Breast epithelium (tissue), 3 donors: ENCODE data around the gene MTF2.

ENCODE experiments used
- POLR2A ChIP-seq: fragments of 450-650 bp; IDR thresholded peaks from one replicate; pipeline ENCODE4 v1.6.1; 2016; ENCODE audit warnings: antibody characterized with exemption, mild to moderate bottlenecking, moderate library complexity
- POLR2AphosphoS5 ChIP-seq, 3 donors: sonication (generic); formaldehyde crosslinking; IDR thresholded peaks; one replicate each; pipeline ENCODE4 v1.6.1; 2017; ENCODE audit warnings: antibody characterized with exemption in 3 of 3
- TF ChIP-seq, protein P1 (sequence below), 3 donors: fragments of 450-650 bp; IDR thresholded peaks; one replicate each; pipeline ENCODE4 v1.5.1; 2016 to 2017; ENCODE audit warnings: antibody characterized with exemption in 3 of 3, mild to moderate bottlenecking in 3 of 3, moderate library complexity in 3 of 3

DNA sequence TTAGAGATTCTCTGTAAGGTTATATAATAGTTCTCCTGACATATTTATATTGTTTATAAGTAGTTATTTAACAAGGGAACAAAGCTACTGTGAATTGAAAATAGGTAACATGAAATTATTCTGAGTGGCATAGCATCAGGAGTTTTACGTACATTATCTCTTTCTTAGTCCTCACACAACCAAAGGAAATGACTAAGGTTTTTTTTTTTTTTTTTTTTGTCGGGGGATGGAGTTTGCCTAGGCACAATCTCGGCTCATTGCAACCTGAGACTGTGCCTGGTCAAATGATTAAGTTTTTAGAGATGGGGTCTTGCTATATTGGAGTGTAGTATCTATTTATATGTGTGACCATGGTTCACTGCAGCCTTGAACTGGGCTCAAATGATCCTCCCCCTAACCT is 76.3 kb downstream of the MTF2 start:
- TF ChIP-seq, protein P1, sequence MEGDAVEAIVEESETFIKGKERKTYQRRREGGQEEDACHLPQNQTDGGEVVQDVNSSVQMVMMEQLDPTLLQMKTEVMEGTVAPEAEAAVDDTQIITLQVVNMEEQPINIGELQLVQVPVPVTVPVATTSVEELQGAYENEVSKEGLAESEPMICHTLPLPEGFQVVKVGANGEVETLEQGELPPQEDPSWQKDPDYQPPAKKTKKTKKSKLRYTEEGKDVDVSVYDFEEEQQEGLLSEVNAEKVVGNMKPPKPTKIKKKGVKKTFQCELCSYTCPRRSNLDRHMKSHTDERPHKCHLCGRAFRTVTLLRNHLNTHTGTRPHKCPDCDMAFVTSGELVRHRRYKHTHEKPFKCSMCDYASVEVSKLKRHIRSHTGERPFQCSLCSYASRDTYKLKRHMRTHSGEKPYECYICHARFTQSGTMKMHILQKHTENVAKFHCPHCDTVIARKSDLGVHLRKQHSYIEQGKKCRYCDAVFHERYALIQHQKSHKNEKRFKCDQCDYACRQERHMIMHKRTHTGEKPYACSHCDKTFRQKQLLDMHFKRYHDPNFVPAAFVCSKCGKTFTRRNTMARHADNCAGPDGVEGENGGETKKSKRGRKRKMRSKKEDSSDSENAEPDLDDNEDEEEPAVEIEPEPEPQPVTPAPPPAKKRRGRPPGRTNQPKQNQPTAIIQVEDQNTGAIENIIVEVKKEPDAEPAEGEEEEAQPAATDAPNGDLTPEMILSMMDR (IDR thresholded peaks at IDR 0.05) = no peak
- no peak for TF ChIP-seq POLR2A
- no peak for TF ChIP-seq POLR2AphosphoS5 (IDR thresholded peaks at IDR 0.05)
